Daoy (cell line): Measurements from ENCODE around the gene DHRS3. TPM values are rescaled to one million over a fixed set of nuclear protein-coding genes. Genes with fewer than 3 reads are reported as not detected.

Source experiments
- DNase-seq: peaks from one replicate; pipeline ENCODE4 v3.0.0-alpha.2; 2015; ENCODE audit warnings: low read depth
- total RNA-seq: library from RNA; depleted of rRNA; stranded (reverse); fragments of >200 nt; shearing (Covaris generic); gene quantifications from 2 replicates; pipeline ENCODE4 v1.2.3, GENCODE V29; 2014; rRNA removed

DHRS3 gene
- total RNA-seq, 1 experiment from 2014 or later: 45.8 TPM

GRCh38 chr1:12518931-12519692 lies 98.9 kb downstream of the DHRS3 start:
- DNase-seq: peak; percentile 38

Other genes with a start within 250 kb of the DHRS3 start
- gene AADACL4, start 25.9 kb upstream of the DHRS3 start, total RNA-seq: not detected in 2 replicates
- gene AADACL3, start 97.9 kb upstream of the DHRS3 start, total RNA-seq: not detected in 2 replicates
- not detected in 2 replicates for gene CFAP107, start 128.0 kb upstream of the DHRS3 start, total RNA-seq
- not detected in 2 replicates for gene PRAMEF12, start 155.5 kb upstream of the DHRS3 start, total RNA-seq
- not detected in 2 replicates for gene PRAMEF1, start 173.2 kb upstream of the DHRS3 start, total RNA-seq
- gene PRAMEF11, start 213.2 kb upstream of the DHRS3 start, total RNA-seq: not detected in 2 replicates
- not detected in 2 replicates for gene HNRNPCL1, start 230.5 kb upstream of the DHRS3 start, total RNA-seq
- gene PRAMEF2, start 238.9 kb upstream of the DHRS3 start, total RNA-seq: not detected in 2 replicates